GM18498 (cell line): ENCODE results near the gene ZPLD1.

ENCODE experiments used
- ATAC-seq: cut with Tn5 transposase; IDR thresholded peaks from one replicate; pipeline ENCODE4 v1.9.1; 2021; ENCODE audit warnings: mild to moderate bottlenecking, moderate library complexity; ENCODE audit not compliant: unreplicated experiment

Gene ZPLD1

GRCh38 chr3:102434715-102435114 lies at the start of gene ZPLD1:
TSS of gene ZPLD1 (plus strand) at chr3:102435015. CDS start at chr3:102438488, 3,473 bp downstream.
- no peak for ATAC-seq

- ATAC-seq, result no peak
These were observed 44.5 kb upstream of the ZPLD1 start for GRCh38 chr3:102390171-102390864.

- ATAC-seq, result no peak
These were observed 43.9 kb upstream of the ZPLD1 start for GRCh38 chr3:102390916-102391315.

- no peak for ATAC-seq
These were observed 43.3 kb upstream of the ZPLD1 start for GRCh38 chr3:102391491-102391890.

GRCh38 chr3:102394517-102394916 lies 40.3 kb upstream of the ZPLD1 start:
- no peak for ATAC-seq

DNA sequence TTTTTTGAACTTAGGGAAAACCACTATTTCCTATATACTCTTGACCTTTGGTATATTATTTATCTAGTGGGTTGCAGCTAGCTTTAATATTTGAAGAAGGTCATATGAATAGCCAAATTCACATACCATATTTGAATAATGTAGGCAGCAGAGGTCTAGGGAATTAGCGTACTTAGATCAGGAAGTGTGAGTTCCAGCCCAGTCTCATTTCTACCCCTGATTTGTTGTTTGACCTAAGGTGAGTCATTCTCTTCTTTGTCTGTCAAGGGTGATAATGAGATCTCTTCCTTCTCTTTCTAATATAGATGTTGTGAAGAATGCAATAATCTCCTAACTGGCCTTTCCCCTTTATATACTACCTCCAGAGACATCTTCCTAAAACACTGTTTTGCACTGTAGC lies 36.6 kb upstream of the ZPLD1 start:
- ATAC-seq, result no peak

- ATAC-seq, result no peak
These were observed 36.1 kb upstream of the ZPLD1 start for GRCh38 chr3:102398666-102399065.

DNA sequence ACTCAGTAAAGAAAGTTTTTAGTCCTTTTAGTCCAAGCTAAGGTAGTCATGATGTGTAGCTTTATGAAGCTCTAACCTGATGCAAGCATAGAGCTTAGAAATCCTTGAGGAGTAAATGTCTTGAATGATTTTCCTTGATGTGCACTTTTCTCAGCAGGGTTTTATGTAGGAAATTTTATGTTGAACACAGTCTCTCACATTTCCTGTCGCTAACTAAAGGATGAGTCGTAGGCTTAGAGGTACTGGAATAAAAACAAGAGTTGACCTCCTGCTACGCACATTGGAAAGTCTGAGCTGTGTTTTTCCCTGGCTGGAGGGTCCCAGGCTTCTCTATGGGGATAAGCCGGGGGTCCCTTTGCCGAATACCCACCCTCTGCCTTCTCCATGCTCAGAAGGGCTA lies 34.7 kb upstream of the ZPLD1 start:
- no peak for ATAC-seq

- no peak for ATAC-seq
These were observed 34.0 kb upstream of the ZPLD1 start for GRCh38 chr3:102400766-102401165.

DNA sequence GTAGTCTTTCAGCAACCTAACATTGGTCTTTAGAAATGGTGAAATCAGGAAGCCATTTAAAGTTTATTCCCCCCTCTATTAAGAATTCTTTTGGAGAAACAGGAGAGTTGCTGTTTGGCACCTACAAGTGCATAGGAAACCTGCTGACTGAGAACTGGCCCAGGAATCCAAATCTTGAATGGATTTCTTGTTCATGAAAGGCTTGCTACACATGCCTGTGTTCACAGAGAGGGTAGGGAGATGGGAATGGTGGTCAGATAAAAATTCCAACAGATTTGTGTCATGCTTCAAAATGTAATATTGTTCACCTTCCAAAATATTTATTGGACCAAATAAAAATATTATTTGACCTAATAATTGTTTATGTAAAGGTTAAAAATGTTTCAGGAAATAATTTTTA lies 24.2 kb upstream of the ZPLD1 start:
- ATAC-seq, result no peak

DNA sequence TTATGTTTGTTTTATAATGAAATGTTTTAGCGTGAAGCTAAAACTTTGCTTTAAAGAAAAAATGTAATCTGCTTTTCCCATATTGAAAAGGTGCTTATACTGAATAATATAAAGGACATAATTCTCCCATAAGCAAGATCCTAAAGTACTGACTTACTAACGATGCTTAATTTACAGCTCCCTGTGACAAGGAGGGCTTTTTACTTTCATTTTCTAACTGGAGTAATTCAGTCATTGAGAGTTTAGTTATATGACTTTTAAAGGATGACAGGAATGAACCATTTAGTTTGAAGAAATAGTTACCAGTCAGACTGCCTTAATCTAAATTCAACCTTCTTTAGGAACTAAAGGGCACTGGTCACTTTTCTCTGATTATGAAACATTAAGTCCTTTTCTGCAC lies 19.3 kb upstream of the ZPLD1 start:
- ATAC-seq, result no peak

GRCh38 chr3:102419786-102420185 lies 15.0 kb upstream of the ZPLD1 start:
- no peak for ATAC-seq

GRCh38 chr3:102441832-102442231 lies 7.0 kb downstream of the ZPLD1 start:
- ATAC-seq, result no peak

GRCh38 chr3:102443021-102443420 lies 8.2 kb downstream of the ZPLD1 start:
- ATAC-seq, result no peak

DNA sequence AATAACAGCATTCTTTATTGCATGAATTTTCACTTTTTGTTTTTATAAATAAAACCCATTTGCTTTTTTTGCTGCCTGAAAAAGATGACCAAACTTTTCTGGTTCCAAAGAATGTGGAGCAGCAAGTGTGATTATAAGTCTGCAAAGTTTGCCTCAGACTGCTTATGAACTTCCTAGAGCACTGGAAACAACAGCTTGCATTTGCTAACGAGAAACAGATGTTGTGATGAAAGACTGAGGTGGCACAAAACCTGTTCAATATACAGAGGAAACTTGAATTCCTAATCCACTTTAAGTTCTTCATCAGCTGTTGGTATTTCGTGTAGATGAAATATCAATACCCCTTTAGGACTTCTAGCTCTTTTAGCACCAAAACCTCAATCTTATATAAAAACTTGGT lies 9.3 kb downstream of the ZPLD1 start:
- no peak for ATAC-seq

- ATAC-seq, result no peak
These were observed 12.5 kb downstream of the ZPLD1 start for GRCh38 chr3:102447272-102447671.

GRCh38 chr3:102449341-102449740 lies 14.5 kb downstream of the ZPLD1 start:
- no peak for ATAC-seq

DNA sequence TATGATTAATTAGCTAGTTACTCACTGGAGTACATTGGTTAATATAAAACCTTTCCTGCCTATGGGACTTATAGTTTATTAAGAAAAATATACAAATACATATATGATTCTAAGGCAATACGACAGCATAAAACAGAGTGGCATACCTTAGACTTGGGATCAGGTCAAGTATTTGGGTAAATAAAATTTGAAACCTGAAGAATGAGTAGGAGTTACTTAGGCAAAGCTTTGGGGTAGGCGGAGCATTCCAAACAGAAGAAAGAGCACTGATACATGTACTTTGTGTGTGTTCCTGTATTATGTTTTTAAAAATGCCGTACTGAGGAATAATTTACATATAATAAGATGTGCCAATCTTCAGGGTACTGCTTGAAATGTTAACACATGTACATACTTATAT lies 15.1 kb downstream of the ZPLD1 start:
- no peak for ATAC-seq

DNA sequence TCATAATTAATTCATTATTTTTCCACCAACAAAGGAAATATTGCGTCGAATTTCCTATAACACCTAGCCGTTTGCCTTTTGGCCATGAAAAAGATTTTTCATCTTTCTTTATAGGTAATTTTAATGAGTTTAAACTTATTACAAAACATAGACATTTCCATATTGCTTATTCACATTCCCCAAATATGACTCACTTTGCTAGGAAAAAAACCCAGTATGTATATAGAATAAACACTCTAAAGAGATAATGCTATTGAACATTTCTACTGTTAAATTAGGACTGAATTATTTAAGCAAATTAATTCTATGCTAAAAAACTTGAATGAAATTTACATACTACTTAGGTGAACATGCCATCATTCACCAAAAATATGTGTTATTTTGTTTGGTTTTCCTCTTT lies 16.2 kb downstream of the ZPLD1 start:
- no peak for ATAC-seq

DNA sequence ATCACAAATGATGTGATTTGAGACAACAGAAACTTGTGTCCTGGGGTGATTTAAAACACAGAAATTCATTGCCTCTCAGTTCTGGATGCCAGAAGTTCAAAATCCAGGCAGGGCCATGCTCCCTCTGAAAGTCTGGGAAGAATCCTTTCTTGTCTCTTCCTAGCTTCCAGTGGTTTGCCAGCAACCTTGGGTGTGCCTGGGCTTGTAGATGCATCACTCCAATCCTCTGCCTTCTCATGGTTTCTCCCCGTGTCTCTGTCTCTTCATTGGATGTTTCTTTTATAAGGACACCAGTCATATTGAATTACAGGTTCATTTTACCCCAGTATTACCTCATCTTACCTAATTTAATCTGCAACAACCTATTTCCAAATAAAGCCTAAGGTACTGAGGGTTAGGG lies 16.7 kb downstream of the ZPLD1 start:
- ATAC-seq, result no peak

DNA sequence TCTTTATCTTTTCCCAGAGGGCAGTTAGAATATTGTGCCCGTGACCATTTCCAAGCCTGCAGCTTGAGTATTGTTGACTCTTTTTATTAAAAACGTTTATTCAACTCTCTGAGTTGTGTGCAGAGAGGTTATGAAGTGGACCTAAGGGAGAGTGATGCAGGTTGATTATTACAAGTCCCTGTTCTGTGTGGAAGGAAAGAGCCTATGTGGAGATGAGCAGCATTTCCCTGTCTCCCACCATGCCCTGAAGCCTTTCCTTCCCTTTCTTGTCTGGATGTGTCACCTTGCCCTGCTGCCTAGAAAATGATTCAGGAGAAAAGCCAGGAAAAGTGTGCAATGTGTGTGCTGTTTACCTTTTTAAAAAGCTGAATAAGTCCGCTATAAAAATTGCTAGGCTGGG lies 19.4 kb downstream of the ZPLD1 start:
- no peak for ATAC-seq

DNA sequence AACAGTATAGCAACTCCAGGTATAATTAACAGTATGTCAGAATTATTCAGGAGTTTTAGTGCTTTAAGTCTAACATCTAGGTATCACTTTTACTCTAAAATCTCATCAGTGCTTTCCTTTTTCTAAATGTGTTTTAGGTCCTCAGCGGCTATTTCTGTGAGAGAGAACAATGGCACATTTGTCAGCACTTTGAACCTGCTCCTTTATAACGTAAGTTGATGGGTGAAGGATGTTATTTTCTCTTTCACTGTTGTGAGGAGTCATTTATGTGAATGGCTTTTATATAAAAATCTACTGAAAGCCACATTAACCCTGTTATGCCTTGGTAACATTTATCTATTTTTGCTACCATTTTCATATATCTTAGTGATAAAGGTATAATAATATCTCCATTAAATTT lies 22.8 kb downstream of the ZPLD1 start:
- no peak for ATAC-seq

DNA sequence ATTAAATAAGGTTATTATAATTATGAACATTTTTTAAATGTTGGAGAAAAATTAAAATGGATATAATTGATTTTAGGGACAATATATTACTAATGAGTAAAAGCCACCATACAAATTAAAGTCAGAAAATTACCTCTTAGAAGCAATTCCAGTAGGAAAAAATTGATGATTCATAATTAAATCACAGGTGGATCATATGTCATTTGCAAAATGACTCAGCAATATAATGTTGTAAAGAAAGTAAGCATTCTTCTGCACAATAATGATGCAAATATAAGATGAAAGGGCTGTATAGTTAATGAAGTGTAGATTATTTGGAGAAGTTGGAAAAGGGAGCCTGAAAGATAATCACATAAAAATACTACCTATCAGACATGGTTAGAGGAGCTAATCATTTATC lies 25.8 kb downstream of the ZPLD1 start:
- no peak for ATAC-seq
